GM21717 (cell line): ENCODE results near the gene CHP2.
"Not testable (repeated sequence)": the region's sequence is repeated elsewhere in the genome, so short reads cannot be mapped to it uniquely, and the experiment has no call there.

Experiments used
- ATAC-seq: cut with Tn5 transposase; IDR thresholded peaks from one replicate; pipeline ENCODE4 v1.9.1; 2021; ENCODE audit warnings: mild to moderate bottlenecking, moderate library complexity; ENCODE audit not compliant: unreplicated experiment

CHP2 gene

GRCh38 chr16:23754594-23755483 lies at the start of gene CHP2:
CHP2 (plus strand) TSS chr16:23755026; CDS start chr16:23755050, 24 bp downstream.
- no peak for ATAC-seq

DNA sequence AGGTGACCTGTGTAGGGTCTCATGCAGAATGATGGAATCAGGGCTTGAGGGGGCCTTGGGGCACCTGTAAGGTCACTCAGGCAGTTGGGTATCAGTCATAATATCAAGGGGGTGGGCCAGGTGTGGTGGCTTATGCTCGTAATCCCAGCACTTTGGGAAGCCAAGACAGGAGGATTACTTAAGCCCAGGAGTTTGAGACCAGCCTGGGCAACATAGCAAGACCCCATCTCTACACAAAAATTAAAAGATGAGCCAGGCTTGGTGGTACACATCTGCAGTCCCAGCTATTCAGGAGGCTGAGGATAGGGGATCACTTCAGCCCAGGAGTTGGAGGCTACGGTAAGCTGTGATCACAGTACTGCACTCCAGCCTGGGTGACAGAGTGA lies 49.3 kb upstream of the CHP2 start:
- ATAC-seq = no peak

DNA sequence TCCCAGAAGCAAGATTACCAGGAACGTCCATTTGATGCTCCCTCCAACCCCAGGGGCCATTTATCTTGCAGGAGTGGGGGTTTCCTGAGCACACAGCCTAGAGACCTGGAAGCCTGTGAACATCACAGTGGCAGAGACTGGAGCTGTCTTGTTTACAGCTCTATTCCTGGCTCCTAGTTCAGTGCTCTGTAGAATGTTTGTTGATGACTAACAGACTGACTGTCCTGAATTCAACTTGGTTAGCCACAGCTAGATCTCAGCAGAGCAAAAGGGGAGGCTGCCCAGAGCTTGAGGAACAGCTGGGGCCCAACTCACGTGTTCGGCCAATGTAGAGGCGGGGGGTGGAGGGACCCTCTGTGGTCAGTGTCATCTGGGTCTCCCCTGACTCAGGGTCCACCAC lies 48.4 kb upstream of the CHP2 start:
- no peak for ATAC-seq

- ATAC-seq = no peak
These were observed 45.3 kb upstream of the CHP2 start for GRCh38 chr16:23709536-23709935.

GRCh38 chr16:23710008-23710407 lies 44.8 kb upstream of the CHP2 start:
- no peak for ATAC-seq

- ATAC-seq = no peak
These were observed 44.3 kb upstream of the CHP2 start for GRCh38 chr16:23710504-23710903.

GRCh38 chr16:23711785-23712184 lies 43.0 kb upstream of the CHP2 start:
- ATAC-seq = no peak

- ATAC-seq = no peak
These were observed 41.9 kb upstream of the CHP2 start, which contains the start of gene ERN2 for GRCh38 chr16:23712976-23713375. ERN2 (minus strand) TSS chr16:23713222; CDS start chr16:23713187, 35 bp downstream.

GRCh38 chr16:23716484-23716883 lies 38.3 kb upstream of the CHP2 start:
- no peak for ATAC-seq

DNA sequence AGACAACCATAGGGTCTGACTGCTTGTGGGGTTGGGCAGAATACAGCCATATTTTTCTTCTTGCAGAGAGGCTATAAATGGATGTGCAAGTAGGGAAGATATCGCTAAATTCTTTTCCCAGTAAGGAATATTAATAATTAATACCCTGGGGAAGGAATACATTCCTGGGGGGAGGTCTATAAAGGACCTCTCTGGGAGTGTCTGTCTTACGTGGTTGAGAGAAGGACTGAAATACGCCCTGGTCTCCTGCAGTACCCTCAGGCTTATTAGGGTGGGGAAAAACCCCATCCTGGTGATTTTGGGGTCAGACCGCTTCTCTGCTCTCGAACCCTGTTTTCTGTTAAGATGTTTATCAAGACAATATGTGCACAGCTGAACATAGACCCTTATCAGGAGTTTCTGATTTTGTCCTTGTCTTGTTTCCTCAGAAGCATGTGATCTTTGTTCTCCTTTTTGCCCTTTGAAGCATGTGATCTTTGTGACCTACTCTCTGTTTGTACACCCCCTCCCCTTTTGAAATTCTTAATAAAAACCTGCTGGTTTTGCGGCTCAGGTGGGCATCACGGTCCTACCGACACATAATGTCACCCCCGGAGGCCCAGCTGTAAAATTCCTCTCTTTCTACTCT lies 32.1 kb upstream of the CHP2 start:
- ATAC-seq = not testable (repeated sequence)

GRCh38 chr16:23724096-23724784 lies 30.6 kb upstream of the CHP2 start:
- no peak for ATAC-seq

DNA sequence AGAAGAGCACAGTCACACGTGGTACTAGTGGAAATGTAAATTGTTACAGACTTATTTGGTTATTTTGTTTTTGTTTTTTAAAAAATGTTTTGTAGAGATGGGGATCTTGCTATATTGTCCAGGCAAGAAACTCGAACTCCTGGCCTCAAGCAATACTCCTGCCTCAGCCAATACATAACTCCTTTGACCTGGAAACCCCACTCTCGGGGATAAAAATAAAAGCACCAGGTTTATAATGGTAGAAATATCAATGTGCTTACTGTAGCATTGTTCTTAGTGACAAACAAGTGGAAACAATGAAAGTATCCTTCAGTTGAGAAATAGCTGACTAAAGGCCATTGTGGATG lies 30.1 kb upstream of the CHP2 start:
- no peak for ATAC-seq

- ATAC-seq = no peak
These were observed 28.1 kb upstream of the CHP2 start for GRCh38 chr16:23726710-23727109.

DNA sequence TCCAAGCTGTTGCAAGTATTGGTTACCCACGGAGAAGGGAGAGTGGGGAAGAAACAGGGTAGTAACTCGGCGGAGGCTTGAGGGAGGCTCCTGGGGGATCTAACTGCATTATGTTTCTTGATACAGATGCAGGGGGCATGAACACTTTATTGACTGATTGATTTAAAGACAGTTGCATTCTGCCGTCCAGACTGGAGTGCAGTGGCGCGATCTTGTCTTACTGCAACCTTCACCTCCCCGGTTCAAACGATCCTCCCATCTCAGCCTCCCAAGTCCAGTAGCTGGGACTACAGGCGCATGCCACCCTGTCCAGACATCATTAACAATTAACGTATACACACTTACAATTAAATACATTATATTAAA lies 26.7 kb upstream of the CHP2 start:
- no peak for ATAC-seq

DNA sequence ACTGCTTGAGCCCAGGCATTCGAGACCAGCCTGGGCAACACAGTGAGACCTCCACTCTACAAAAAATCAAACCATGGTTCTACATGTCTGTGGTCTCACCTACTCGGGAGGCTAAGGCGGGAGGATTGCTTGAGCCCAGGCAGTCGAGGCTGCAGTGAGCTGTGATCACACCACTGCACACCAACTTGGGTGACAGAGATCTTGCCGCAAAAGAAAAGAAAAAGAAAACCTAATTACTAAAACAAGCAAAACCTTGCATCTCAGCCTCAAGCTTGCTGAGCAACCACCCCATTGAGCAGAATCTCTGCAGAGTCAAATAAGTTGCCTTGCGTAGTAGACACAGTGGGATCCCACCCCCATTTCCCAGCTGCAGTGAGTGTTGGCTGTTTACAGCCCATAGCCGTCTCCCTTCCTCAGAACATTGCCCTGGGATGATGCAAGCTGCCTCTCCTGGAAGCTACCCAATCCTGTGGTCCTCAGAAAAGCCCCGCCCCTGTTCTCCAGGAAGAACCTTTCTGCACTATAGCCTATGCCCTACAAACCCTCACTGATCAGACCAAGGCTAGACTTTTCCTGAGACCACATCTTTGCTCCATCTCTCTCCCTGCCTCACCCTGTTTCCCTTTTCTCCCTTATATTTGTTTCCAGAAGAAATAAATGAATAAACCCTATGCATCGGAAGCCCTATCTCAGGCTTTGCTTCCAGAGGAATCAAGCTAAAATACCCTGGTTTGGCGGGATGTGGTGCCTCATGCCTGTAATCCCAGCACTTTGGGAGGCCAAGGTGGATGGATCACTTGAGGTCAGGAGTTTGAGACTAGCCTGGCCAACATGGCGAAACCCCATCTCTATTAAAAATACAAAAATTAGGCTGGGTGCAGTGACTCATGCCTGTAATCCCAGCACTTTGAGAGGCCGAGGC lies 25.1 kb upstream of the CHP2 start:
- ATAC-seq = no peak

DNA sequence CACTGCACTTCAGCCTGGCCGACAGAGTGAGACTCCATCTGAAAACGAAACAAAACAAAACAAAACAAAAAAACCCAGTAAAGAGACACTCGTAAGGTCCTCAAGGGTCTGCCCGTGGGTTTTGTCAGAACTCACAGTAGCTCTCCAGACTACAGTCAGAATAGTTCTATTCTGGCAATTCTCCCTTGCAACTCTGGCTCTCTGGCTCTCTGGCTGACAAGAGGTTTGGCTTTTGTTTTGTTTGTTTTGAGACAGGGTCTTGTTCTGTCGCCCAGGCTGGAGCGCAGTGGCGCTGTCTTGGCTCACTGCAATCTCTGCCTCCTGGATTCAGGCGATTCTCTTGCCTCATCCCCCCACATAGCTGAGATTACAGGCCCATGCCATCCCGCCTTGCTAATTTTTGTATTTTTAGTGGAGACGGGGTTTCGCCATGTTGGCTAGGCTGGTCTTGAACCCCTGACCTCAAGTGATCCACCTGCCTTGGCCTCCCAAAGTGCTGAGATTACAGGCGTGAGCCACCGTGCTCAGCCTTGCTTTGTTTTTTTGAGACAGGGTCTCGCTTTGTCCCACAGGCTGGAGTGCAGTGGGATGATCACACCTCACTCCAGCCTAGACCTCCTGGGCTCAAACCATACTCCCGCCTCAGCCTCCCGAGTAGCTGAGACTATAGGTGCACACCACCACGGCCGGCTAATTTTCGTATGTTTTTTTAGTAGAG lies 20.5 kb upstream of the CHP2 start:
- ATAC-seq = no peak

DNA sequence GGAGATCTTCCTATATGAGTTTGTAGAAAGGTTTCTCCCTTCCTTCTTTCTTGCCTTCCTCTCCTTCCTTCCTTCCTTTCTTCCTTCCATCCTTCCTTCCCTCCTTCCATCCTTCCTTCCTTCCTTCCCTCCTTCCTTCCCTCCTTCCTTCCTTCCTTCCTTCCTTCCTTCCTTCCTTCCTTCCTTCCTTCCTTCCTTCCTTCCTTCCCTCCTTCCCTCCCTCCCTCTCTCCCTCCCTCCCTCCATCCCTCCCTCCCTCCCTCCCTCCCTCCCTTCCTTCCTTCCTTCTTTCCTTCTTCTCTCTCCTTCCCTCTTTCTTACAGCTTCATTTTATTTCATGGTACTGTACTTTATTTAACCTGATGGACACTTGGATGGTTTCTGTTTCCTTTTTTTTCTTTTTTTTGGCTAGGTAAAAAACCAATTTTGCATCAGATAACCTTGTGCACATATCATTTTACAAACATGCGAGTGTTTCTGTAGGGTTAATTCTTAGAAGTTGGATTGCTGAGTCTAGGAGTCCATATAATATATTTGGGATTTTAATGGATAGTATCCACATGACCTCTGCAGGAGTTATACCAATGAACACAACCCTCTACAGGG lies 17.3 kb upstream of the CHP2 start:
- ATAC-seq = not testable (repeated sequence)

DNA sequence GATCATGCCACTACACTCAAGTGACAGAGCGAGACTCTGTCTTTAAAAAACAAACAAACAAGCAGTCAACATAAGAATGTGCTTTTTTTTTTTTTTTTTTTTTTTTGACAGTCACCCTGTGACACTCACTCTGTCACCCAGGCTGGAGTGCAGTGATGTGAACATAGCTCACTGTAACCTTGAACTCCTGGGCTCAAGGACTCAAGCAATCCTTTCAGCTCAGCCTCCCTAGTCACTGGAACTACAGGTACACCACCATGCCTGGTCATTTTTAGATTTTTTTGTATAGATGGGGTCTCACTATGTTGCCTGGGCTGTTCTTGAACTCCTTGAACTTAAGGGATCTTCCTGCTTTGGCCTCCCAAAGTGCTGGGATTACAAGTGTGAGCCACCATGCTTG lies 15.3 kb upstream of the CHP2 start:
- no peak for ATAC-seq

DNA sequence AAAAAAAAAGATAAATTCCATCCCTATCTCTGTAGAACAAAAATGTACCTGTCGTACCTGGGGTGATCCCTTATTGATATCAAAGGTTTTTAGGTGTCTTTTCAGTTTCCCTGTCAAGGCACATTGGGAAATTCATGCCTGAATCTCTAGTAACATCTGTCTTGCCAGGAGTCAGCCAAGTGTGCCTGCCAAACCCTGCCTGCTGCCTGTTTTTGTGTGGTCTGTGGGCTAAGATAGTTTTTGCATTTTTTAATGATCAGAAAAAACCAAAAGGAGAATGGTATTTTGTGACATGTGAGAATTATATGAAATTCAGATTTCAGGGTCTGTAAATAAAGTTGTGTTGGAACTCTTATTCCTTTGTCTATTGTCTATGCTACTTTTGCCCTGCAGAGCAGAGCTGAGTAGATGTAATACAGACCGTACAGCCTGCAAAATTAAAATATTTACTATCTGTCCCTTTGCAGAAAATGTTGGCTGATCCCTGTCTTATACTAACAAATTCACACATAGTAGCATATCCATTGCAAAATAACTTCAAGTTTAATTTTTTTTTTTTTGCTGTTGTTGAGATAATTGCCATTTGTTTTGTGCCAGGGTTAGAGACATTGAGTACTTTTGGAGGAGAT lies 13.0 kb upstream of the CHP2 start:
- no peak for ATAC-seq
